ENCODE measurements around the gene RABGEF1. TPM values are rescaled to one million over a fixed set of nuclear protein-coding genes. Genes with fewer than 3 reads are reported as not detected.
"Not testable (repeated sequence)": the region's sequence is repeated elsewhere in the genome, so short reads cannot be mapped to it uniquely, and the experiment has no call there.

RABGEF1 gene
- total RNA-seq, 1 donor from 2014 or later, result 26.3 TPM

DNA sequence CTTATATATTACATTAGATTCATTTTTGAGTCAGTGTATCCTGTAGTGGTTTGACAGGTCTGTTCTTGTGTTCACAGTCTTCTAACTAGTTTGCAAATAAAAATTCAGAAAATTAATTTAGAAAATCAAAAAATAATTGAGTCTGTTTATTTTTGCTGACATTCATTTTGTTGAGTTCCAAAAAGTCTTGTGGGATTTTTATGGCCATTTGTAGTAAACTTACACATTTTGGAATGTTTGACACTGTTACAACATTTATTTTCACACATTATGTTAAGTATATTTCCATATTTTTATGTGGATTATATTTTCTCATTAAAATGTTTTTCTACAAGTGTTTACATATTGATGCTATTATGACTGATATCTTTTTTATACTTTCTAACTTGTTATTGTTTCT, 16.4 kb downstream of the RABGEF1 start:
- Mint-ChIP-seq H3K4me1 (ENCODE audit: low read depth) (peaks cover 21% of the 10 kb centered on the region), H3K9me3 (no peaks in the 10 kb centered on the region), H3K27ac (no peak overlapping the region), H3K4me3 (ENCODE audit: low read depth) (no peak overlapping the region), H3K36me3 (ENCODE audit: low read depth) (peaks cover 14% of the 10 kb centered on the region), H3K27me3 (ENCODE audit: low read depth) (no peaks in the 10 kb centered on the region)
- intact Hi-C loops (cut with micrococcal nuclease), result loop anchor here (1.0 kb wide), 1 partner anchor 13 kb away; no protein-coding TSS in a partner anchor
- no peak for DNase-seq (ENCODE audit: low spot score)

DNA sequence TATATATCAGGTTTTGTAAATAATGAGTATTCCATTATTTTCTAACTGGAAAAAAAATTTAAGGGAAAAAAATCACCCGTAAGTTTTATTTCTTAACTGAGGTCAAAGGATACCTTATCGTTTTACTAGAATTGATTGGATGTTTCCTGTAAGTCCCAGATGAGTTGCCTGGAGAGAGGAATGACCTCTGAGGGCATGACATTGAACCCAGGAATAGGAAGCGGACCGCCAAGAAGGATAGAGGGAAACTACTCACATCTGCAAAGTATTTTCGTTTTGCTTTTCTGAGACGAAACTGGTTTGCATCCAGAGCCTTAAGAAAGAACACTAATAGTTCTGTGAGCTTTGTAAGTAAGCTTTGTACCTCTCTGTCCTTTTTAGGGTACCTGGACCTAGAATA, 17.4 kb downstream of the RABGEF1 start:
- Mint-ChIP-seq H3K9me3 (no peaks in the 10 kb centered on the region), H3K27ac (no peak overlapping the region), H3K27me3 (ENCODE audit: low read depth) (no peaks in the 10 kb centered on the region), H3K4me1 (ENCODE audit: low read depth) (peaks cover 21% of the 10 kb centered on the region), H3K36me3 (ENCODE audit: low read depth) (peaks cover 17% of the 10 kb centered on the region), H3K4me3 (ENCODE audit: low read depth) (no peak overlapping the region)
- no peak for DNase-seq (ENCODE audit: low spot score)
- intact Hi-C loops (cut with micrococcal nuclease), result loop anchor here (2.0 kb wide), 1 partner anchor 17 kb away; the partner anchor contains the start of gene RABGEF1

DNA sequence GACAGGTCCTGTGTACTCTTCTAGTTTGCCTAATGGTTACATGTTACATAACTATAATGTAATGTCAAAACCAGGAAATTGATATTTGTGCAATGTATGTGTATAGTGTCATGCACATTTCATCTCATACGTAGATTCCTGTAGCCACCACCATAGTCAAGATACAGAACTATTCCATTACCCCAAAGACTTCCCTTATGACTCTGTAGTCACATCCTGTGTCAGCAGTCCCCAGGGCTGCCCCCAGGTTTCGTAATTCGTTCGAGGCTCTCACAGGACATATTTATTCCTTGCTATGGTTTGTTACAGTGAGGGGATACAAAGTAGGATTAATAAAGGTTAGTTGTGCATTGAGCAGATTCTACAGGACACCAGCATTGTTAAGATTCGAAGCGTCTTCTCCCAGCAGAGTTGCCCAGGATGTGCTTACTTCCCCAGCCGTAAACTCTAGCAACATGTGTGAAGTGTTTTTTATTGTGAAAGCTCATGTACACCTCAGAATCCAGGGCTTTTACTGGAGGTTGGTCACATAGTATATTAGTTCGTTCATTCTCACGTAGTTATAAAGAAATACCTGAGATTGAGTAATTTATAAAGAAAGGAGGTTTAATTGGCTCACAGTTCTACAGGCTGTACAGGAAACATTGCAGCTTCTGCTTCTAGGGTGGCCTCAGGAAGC, 18.6 kb downstream of the RABGEF1 start:
- Mint-ChIP-seq H3K27me3 (ENCODE audit: low read depth) (no peaks in the 10 kb centered on the region), H3K9me3 (peaks cover 10% of the 10 kb centered on the region), H3K4me3 (ENCODE audit: low read depth) (no peak overlapping the region), H3K4me1 (ENCODE audit: low read depth) (peaks cover 21% of the 10 kb centered on the region), H3K27ac (peak overlapping the region; percentile 73), H3K36me3 (ENCODE audit: low read depth) (peaks cover 26% of the 10 kb centered on the region)
- intact Hi-C loops (cut with micrococcal nuclease), result loop anchor here (1.0 to 2.0 kb wide), 2 partner anchors 10 to 18 kb away; partner anchors contain the start of gene RABGEF1
- no peak for DNase-seq (ENCODE audit: low spot score)

GRCh38 chr7:66763183-66763582, 22.6 kb downstream of the RABGEF1 start:
- H3K27ac Mint-ChIP-seq; H3K4me3 Mint-ChIP-seq (ENCODE audit: low read depth); H3K27me3 Mint-ChIP-seq (ENCODE audit: low read depth); intact Hi-C loops (cut with micrococcal nuclease); DNase-seq (ENCODE audit: low spot score): not testable (repeated sequence)
- Mint-ChIP-seq H3K36me3 (ENCODE audit: low read depth) (peaks cover 30% of the 10 kb centered on the region), H3K4me1 (ENCODE audit: low read depth) (peaks cover 23% of the 10 kb centered on the region), H3K9me3 (peaks cover 10% of the 10 kb centered on the region)

- Mint-ChIP-seq H3K9me3 (peaks cover 10% of the 10 kb centered on the region), H3K4me1 (ENCODE audit: low read depth) (peaks cover 20% of the 10 kb centered on the region), H3K36me3 (ENCODE audit: low read depth) (peaks cover 24% of the 10 kb centered on the region)
- intact Hi-C loops (cut with micrococcal nuclease); H3K4me3 Mint-ChIP-seq (ENCODE audit: low read depth); H3K27ac Mint-ChIP-seq; H3K27me3 Mint-ChIP-seq (ENCODE audit: low read depth); DNase-seq (ENCODE audit: low spot score): not testable (repeated sequence)
These were observed 23.3 kb downstream of the RABGEF1 start for GRCh38 chr7:66763633-66764355.

- DNase-seq (ENCODE audit: low spot score); H3K4me3 Mint-ChIP-seq (ENCODE audit: low read depth); H3K27ac Mint-ChIP-seq; intact Hi-C loops (cut with micrococcal nuclease); H3K27me3 Mint-ChIP-seq (ENCODE audit: low read depth): not testable (repeated sequence)
- Mint-ChIP-seq H3K9me3 (peaks cover 10% of the 10 kb centered on the region), H3K36me3 (ENCODE audit: low read depth) (peaks cover 19% of the 10 kb centered on the region), H3K4me1 (ENCODE audit: low read depth) (peaks cover 21% of the 10 kb centered on the region)
These were observed 24.4 kb downstream of the RABGEF1 start for GRCh38 chr7:66764905-66765304.

- H3K4me3 Mint-ChIP-seq (ENCODE audit: low read depth); H3K27ac Mint-ChIP-seq; H3K27me3 Mint-ChIP-seq (ENCODE audit: low read depth); DNase-seq (ENCODE audit: low spot score); intact Hi-C loops (cut with micrococcal nuclease): not testable (repeated sequence)
- Mint-ChIP-seq H3K36me3 (ENCODE audit: low read depth) (peaks cover 22% of the 10 kb centered on the region), H3K9me3 (peaks cover 10% of the 10 kb centered on the region), H3K4me1 (ENCODE audit: low read depth) (peaks cover 22% of the 10 kb centered on the region)
These were observed 24.9 kb downstream of the RABGEF1 start for GRCh38 chr7:66765322-66766025.

DNA sequence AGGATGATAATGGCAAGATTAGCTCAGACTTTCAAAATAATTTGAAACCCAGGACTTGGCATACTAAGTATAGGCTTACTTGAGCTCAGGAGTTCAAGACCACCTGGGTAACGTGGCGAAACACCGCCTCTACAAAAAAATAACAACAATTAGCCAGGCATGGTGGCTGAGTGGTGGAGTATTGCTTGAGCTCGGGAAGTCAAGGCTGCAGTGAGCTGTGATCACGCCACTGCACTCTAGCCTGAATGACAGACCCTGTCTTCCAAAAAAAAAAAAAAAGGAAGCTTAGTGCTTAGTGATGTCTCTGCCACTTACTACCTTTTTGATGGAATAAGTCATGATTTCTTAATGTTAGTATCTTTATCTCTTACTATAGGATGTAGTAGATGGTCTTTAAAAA, 25.5 kb downstream of the RABGEF1 start:
- H3K4me1 Mint-ChIP-seq (ENCODE audit: low read depth), result peaks cover 23% of the 10 kb centered on the region
- no peak for DNase-seq (ENCODE audit: low spot score)
- no peaks in the 10 kb centered on the region for H3K27me3 Mint-ChIP-seq (ENCODE audit: low read depth)
- no peak overlapping the region for H3K4me3 Mint-ChIP-seq (ENCODE audit: low read depth)
- H3K27ac Mint-ChIP-seq, result no peak overlapping the region
- intact Hi-C loops (cut with micrococcal nuclease), result no loop called here
- H3K36me3 Mint-ChIP-seq (ENCODE audit: low read depth), result peaks cover 26% of the 10 kb centered on the region
- peaks cover 10% of the 10 kb centered on the region for H3K9me3 Mint-ChIP-seq

DNA sequence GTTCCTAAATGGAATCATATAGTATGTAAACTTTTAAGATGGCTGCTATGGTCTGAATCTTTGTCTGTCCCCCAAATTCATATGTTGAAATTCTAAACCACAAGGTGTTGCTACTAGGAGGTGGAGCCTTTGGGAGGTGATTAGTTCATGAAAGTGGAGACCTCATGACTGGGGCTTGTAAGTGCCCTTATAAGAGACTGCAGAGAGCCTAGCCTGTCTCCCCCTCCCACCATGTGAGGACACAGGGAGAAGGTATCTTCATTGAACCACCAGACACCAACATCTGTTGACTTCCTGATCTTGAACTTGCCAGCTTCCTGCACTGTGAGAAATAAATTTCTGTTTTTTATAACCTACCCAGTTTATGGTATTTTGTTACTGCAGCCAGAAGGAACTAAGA, 27.0 kb downstream of the RABGEF1 start:
- H3K4me3 Mint-ChIP-seq (ENCODE audit: low read depth); H3K27ac Mint-ChIP-seq; H3K27me3 Mint-ChIP-seq (ENCODE audit: low read depth); intact Hi-C loops (cut with micrococcal nuclease); DNase-seq (ENCODE audit: low spot score): not testable (repeated sequence)
- H3K36me3 Mint-ChIP-seq (ENCODE audit: low read depth), result peaks cover 34% of the 10 kb centered on the region
- peaks cover 23% of the 10 kb centered on the region for H3K4me1 Mint-ChIP-seq (ENCODE audit: low read depth)
- peaks cover 10% of the 10 kb centered on the region for H3K9me3 Mint-ChIP-seq

- H3K27ac Mint-ChIP-seq, result no peak overlapping the region
- no peak for DNase-seq (ENCODE audit: low spot score)
- H3K4me1 Mint-ChIP-seq (ENCODE audit: low read depth), result peaks cover 23% of the 10 kb centered on the region
- H3K4me3 Mint-ChIP-seq (ENCODE audit: low read depth), result no peak overlapping the region
- H3K36me3 Mint-ChIP-seq (ENCODE audit: low read depth), result peaks cover 31% of the 10 kb centered on the region
- H3K9me3 Mint-ChIP-seq, result no peaks in the 10 kb centered on the region
- no peaks in the 10 kb centered on the region for H3K27me3 Mint-ChIP-seq (ENCODE audit: low read depth)
- intact Hi-C loops (cut with micrococcal nuclease), result loop anchor here (1.0 kb wide), 1 partner anchor 10 kb away; no protein-coding TSS in a partner anchor
These were observed 28.6 kb downstream of the RABGEF1 start for GRCh38 chr7:66768865-66769832.

GRCh38 chr7:66769833-66770512, 29.4 kb downstream of the RABGEF1 start:
- Mint-ChIP-seq H3K9me3 (no peaks in the 10 kb centered on the region), H3K27me3 (ENCODE audit: low read depth) (no peaks in the 10 kb centered on the region), H3K27ac (peak overlapping the region; percentile 56), H3K4me3 (ENCODE audit: low read depth) (no peak overlapping the region), H3K36me3 (ENCODE audit: low read depth) (peaks cover 35% of the 10 kb centered on the region), H3K4me1 (ENCODE audit: low read depth) (peaks cover 23% of the 10 kb centered on the region)
- intact Hi-C loops (cut with micrococcal nuclease), result loop anchor here (1.0 kb wide), 2 partner anchors 11 to 14 kb away; no protein-coding TSS in a partner anchor
- DNase-seq (ENCODE audit: low spot score), result no peak

All from activated T-helper 2 cell treated with anti-CD3 and anti-CD28 coated beads, Interferon-gamma antibody, Interleukin-2, Interleukin-4, amounts not matched to agents 10 μg/mL and 5 μg/mL and 100 μg/mL, durations not matched to agents 14 hours and 24 hours and 36 hours (primary cell).